ENCODE measurements around the gene PRR33.

DNA sequence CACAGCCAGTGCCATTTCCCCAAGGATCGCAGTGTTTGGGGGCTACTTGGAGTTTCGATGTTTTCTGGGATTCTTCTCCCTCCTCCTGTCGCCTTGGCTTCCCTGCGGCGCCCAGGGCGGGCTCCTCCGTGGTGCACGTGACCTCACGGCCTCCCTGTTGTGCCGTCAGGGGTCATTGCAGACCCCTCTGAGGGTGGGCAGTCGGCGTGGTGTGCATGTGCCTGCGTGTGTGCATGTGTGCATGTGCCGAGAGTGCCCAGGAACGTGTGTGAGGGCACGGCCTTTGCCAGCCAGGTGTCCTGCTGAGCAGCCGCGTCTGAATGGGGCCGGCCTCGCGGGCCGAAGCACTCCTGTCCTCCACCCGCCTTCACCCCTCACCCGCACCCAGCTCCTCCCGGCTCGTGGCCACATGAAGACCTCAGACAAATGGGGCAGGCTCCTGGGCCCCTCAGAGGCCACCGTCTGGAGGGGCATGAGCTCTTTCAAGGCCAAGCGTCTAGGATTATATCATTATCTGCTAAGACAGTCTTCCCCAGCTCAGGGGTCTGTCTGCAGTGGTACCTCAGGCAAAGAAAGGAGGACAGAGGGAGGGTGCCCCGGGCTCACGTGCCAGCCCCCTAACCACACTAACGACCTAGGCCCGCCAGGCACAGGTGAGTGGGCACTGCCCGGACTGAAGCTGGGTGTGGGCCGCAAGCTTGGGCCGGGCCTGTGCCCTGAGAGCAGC lies 46.1 kb upstream of the PRR33 start:
- TF ChIP-seq, protein P1, sequence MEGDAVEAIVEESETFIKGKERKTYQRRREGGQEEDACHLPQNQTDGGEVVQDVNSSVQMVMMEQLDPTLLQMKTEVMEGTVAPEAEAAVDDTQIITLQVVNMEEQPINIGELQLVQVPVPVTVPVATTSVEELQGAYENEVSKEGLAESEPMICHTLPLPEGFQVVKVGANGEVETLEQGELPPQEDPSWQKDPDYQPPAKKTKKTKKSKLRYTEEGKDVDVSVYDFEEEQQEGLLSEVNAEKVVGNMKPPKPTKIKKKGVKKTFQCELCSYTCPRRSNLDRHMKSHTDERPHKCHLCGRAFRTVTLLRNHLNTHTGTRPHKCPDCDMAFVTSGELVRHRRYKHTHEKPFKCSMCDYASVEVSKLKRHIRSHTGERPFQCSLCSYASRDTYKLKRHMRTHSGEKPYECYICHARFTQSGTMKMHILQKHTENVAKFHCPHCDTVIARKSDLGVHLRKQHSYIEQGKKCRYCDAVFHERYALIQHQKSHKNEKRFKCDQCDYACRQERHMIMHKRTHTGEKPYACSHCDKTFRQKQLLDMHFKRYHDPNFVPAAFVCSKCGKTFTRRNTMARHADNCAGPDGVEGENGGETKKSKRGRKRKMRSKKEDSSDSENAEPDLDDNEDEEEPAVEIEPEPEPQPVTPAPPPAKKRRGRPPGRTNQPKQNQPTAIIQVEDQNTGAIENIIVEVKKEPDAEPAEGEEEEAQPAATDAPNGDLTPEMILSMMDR (IDR thresholded peaks at IDR 0.05): no peak
- no peak for TF ChIP-seq POLR2AphosphoS5 (IDR thresholded peaks at IDR 0.05)
- TF ChIP-seq EP300 (IDR thresholded peaks at IDR 0.05): no peak
- no peak for TF ChIP-seq POLR2A (IDR thresholded peaks at IDR 0.05; ENCODE audit: low read depth)

All from esophagus muscularis mucosa (tissue), 4 donors.